ENCODE data around the gene HMCN2. TPM values are rescaled to one million over a fixed set of nuclear protein-coding genes. Genes with fewer than 3 reads are reported as not detected.

Gene HMCN2
- total and polyA plus RNA-seq, 2 experiments from 2014 or later = 0.27 to 0.36 TPM

DNA sequence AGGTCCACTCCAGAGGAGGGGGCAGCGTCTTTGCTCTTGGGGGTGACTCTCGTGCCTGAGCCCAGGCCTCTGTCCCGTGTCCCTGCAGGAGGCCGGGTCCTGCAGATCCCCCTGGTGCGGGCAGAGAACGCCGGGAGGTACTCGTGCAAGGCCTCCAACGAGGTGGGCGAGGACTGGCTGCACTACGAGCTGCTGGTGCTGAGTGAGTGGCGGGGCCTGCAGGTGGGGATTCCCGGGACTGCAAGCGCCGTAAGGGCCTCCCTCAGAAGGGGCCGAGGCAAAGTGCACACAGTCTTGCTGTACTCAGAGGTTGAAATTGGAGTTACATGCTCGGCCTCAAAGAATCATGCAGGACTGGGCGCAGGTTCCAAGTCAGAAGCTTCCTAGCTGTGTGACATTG, 116.5 kb downstream of the HMCN2 start:
- H3K27me3 ChIP-seq = no peaks in the 10 kb centered on the region
- H3K9me3 ChIP-seq (ENCODE audit: low read depth) = no peaks in the 10 kb centered on the region
- H3K4me3 ChIP-seq = no peak overlapping the region
- no peaks in the 10 kb centered on the region for H3K36me3 ChIP-seq
- no peaks in the 10 kb centered on the region for H3K4me1 ChIP-seq (ENCODE audit: low read depth)
- DNase-seq (ENCODE audit: low read depth in 1 of 2, low spot score in 1 of 2) = peak in 1 of 2 donors; percentile 10
- TF ChIP-seq, protein P1, sequence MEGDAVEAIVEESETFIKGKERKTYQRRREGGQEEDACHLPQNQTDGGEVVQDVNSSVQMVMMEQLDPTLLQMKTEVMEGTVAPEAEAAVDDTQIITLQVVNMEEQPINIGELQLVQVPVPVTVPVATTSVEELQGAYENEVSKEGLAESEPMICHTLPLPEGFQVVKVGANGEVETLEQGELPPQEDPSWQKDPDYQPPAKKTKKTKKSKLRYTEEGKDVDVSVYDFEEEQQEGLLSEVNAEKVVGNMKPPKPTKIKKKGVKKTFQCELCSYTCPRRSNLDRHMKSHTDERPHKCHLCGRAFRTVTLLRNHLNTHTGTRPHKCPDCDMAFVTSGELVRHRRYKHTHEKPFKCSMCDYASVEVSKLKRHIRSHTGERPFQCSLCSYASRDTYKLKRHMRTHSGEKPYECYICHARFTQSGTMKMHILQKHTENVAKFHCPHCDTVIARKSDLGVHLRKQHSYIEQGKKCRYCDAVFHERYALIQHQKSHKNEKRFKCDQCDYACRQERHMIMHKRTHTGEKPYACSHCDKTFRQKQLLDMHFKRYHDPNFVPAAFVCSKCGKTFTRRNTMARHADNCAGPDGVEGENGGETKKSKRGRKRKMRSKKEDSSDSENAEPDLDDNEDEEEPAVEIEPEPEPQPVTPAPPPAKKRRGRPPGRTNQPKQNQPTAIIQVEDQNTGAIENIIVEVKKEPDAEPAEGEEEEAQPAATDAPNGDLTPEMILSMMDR (IDR thresholded peaks at IDR 0.05; ENCODE audit: low read depth, low read length) = no peak
- no peak overlapping the region for H3K27ac ChIP-seq

DNA sequence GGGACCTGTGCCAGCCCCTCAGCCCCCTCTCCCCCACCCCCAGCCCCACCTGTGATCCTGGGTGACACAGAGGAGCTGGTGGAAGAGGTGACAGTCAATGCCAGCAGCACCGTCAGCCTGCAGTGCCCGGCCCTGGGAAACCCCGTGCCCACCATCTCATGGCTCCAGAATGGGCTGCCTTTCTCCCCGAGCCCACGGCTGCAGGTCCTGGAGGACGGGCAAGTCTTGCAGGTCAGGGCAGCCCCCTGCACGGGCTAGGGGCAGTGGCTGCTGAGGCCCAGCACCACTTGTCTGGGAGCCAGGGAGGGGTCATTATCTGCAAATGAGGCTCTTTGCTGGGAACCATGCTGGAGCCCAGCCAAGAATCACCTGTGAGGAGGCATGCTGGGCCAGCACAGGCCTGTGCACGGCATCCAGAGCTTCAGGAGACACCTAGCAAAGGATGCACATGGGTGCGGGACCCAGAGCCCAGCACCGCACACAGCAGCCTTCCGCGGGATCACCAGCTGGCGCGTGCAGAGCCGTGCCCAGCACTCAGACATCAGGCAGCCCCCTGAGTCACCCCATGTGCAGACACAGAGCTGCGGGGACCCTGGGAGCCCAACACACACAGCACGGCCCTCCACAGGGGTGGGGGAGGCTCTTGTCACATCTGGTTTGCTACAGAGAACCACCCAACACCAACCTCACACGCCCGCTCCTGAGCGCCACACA, 117.2 kb downstream of the HMCN2 start:
- H3K27ac ChIP-seq = no peak overlapping the region
- H3K4me1 ChIP-seq (ENCODE audit: low read depth) = no peaks in the 10 kb centered on the region
- TF ChIP-seq, protein P1 (IDR thresholded peaks at IDR 0.05; ENCODE audit: low read depth, low read length) = no peak
- no peaks in the 10 kb centered on the region for H3K36me3 ChIP-seq
- H3K27me3 ChIP-seq = no peaks in the 10 kb centered on the region
- no peak overlapping the region for H3K4me3 ChIP-seq
- no peaks in the 10 kb centered on the region for H3K9me3 ChIP-seq (ENCODE audit: low read depth)
- no peak for DNase-seq (ENCODE audit: low read depth in 1 of 2, low spot score in 1 of 2)

DNA sequence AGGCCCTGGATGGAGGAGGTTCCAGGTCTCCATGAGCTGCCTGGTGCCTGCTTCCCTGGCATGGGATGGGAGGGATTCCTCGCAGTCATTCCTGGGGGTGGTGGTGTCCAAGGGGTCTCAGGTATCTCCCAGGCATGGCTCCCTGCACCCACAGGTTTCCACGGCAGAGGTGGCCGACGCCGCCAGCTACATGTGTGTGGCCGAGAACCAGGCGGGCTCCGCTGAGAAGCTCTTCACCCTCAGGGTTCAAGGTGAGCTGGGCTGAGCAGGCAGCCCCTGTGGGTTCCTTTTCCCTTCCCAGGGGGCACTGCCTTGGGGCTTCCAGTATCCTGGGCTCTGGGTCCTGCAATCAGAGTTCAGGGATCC, 117.8 kb downstream of the HMCN2 start:
- TF ChIP-seq, protein P1 (IDR thresholded peaks at IDR 0.05; ENCODE audit: low read depth, low read length) = no peak
- no peaks in the 10 kb centered on the region for H3K9me3 ChIP-seq (ENCODE audit: low read depth)
- H3K4me3 ChIP-seq = no peak overlapping the region
- H3K4me1 ChIP-seq (ENCODE audit: low read depth) = no peaks in the 10 kb centered on the region
- H3K36me3 ChIP-seq = no peaks in the 10 kb centered on the region
- DNase-seq (ENCODE audit: low read depth in 1 of 2, low spot score in 1 of 2) = no peak
- H3K27me3 ChIP-seq = no peaks in the 10 kb centered on the region
- H3K27ac ChIP-seq = no peak overlapping the region

DNA sequence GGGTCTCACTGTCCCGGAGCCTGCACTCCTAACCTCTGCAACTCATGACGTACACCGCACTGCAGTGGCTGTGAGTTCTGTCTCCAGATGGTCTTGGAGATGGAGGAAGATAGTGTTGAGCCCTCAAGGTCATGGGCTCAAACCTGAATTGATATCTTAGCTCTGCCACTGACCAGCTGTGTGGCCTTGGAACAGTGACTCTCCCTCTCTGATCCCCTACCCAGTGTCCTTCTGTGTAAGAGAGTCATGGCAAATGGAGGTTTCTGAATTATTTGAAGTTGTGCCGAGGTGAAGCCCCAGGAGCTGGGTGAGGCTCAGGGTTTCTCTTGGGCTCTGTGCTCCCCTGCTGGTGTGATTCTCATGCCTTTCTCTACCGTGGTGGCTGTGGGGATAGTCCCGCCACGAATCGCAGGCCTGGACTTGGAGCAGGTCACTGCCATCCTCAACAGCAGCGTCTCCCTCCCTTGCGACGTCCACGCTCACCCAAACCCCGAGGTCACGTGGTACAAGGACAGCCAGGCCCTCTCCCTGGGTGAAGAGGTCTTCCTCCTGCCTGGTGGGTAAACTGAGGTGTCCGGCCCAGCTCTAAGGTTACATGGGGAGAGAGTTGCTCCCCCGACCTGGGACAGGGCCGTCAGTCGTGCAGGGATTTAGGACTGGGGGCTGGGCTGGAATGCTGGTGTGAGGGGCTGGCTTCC, 118.6 kb downstream of the HMCN2 start:
- TF ChIP-seq, protein P1 (IDR thresholded peaks at IDR 0.05; ENCODE audit: low read depth, low read length) = no peak
- Histone ChIP-seq H3K36me3 (no peaks in the 10 kb centered on the region), H3K4me1 (ENCODE audit: low read depth) (no peaks in the 10 kb centered on the region), H3K27ac (no peak overlapping the region), H3K9me3 (ENCODE audit: low read depth) (no peaks in the 10 kb centered on the region), H3K27me3 (no peaks in the 10 kb centered on the region), H3K4me3 (no peak overlapping the region)
- no peak for DNase-seq (ENCODE audit: low read depth in 1 of 2, low spot score in 1 of 2)

DNA sequence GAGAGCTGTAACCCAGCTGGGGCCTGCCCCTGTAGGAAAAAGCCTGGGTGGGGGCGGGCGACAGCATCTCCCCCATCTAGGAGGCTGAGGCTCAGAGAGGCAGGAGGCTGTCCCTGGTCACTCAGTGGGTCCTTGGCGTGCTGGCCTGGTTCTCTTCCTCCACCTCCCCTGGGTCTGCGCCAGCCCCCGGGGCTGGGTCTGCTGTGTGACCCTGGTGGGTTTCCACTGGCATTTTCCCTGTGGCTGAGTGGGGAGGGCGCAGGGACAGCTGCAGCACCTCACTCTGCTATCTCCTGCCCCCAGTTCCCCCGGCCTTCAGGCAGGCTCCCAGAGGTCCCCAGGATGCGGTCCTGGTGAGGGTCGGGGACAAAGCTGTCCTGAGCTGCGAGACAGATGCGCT, 119.7 kb downstream of the HMCN2 start:
- no peaks in the 10 kb centered on the region for H3K27me3 ChIP-seq
- no peaks in the 10 kb centered on the region for H3K36me3 ChIP-seq
- no peaks in the 10 kb centered on the region for H3K9me3 ChIP-seq (ENCODE audit: low read depth)
- TF ChIP-seq, protein P1 (IDR thresholded peaks at IDR 0.05; ENCODE audit: low read depth, low read length) = no peak
- H3K4me3 ChIP-seq = no peak overlapping the region
- H3K4me1 ChIP-seq (ENCODE audit: low read depth) = no peaks in the 10 kb centered on the region
- no peak for DNase-seq (ENCODE audit: low read depth in 1 of 2, low spot score in 1 of 2)
- H3K27ac ChIP-seq = no peak overlapping the region
